ENCODE data around the gene DOCK3. TPM values are rescaled to one million over a fixed set of nuclear protein-coding genes. Genes with fewer than 3 reads are reported as not detected.
"Not testable (repeated sequence)": the region's sequence is repeated elsewhere in the genome, so short reads cannot be mapped to it uniquely, and the experiment has no call there.

Gene DOCK3
- polyA plus RNA-seq, 1 donor from 2014 or later, result 15.6 TPM

DNA sequence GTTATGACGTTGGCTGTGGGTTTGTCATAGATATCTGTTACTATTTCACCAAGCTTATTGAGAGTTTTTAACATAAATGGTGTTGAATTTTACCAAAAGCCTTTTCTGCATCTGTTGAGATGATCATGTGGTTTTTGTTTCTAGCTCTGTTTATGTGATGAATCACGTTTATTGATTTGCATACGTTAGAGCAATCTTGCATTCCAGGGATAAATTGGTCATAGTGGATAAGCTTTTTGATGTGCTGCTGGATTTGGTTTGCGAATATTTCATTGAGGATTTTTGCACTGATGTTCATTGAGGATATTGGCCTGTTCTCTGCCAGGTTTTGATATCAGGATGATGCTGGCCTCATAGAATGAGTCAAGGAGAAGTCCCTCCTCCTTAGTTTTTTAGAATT, 117.8 kb downstream of the DOCK3 start:
- no peaks in the 10 kb centered on the region for H3F3A ChIP-seq (ENCODE audit: insufficient read depth, low read length, poor library complexity, severe bottlenecking)
- H3K9me3 ChIP-seq (ENCODE audit: low read length), result no peaks in the 10 kb centered on the region
- peaks cover 4% of the 10 kb centered on the region for H3K79me2 ChIP-seq (replicated peaks; ENCODE audit: insufficient read depth, low read length)
- H3K9me2 ChIP-seq (ENCODE audit: insufficient read depth, low read length), result no peaks in the 10 kb centered on the region
- H3K4me3 ChIP-seq (ENCODE audit: low read length), result no peak overlapping the region
- no peak overlapping the region for H3K9ac ChIP-seq (ENCODE audit: low read length)
- H3K27ac ChIP-seq (ENCODE audit: low read length), result no peak overlapping the region
- H2AFZ ChIP-seq (ENCODE audit: low read depth, low read length), result no peak overlapping the region
- no peaks in the 10 kb centered on the region for H3K27me3 ChIP-seq (ENCODE audit: insufficient read depth, low read depth, low read length)
- no peaks in the 10 kb centered on the region for H4K20me1 ChIP-seq (ENCODE audit: insufficient read depth)
- no peak for TF ChIP-seq REST (IDR thresholded peaks at IDR 0.05; ENCODE audit: borderline replicate concordance)
- no peak for TF ChIP-seq EP300 (conservative IDR thresholded peaks at IDR 0.05; ENCODE audit: poor library complexity, severe bottlenecking)
- TF ChIP-seq RAD21 (conservative IDR thresholded peaks at IDR 0.05), result no peak
- TF ChIP-seq POLR2AphosphoS5 (IDR thresholded peaks at IDR 0.05), result no peak
- TF ChIP-seq SMC3 (conservative IDR thresholded peaks at IDR 0.05; ENCODE audit: poor library complexity), result no peak
- no peak for TF ChIP-seq EZH2 (IDR thresholded peaks at IDR 0.05; ENCODE audit: borderline replicate concordance, insufficient read depth, low read length, poor library complexity, severe bottlenecking)
- TF ChIP-seq TAF1 (IDR thresholded peaks at IDR 0.05; ENCODE audit: low read depth), result no peak
- TF ChIP-seq MXI1 (conservative IDR thresholded peaks at IDR 0.05; ENCODE audit: poor library complexity, severe bottlenecking), result no peak
- no peak for TF ChIP-seq CTCF (IDR thresholded peaks at IDR 0.05; ENCODE audit: poor library complexity, severe bottlenecking)
- H3K4me2 ChIP-seq (ENCODE audit: low read length), result no peak overlapping the region
- no peaks in the 10 kb centered on the region for H3K36me3 ChIP-seq (ENCODE audit: insufficient read depth, low read length)

- not testable (repeated sequence) for H3K27me3 ChIP-seq (ENCODE audit: insufficient read depth, low read depth, low read length); H3K27ac ChIP-seq (ENCODE audit: low read length); H3K4me3 ChIP-seq (ENCODE audit: low read length); H3K36me3 ChIP-seq (ENCODE audit: insufficient read depth, low read length); H3K9ac ChIP-seq (ENCODE audit: low read length); H3K9me3 ChIP-seq (ENCODE audit: low read length); H4K20me1 ChIP-seq (ENCODE audit: insufficient read depth); H3K9me2 ChIP-seq (ENCODE audit: insufficient read depth, low read length); H2AFZ ChIP-seq (ENCODE audit: low read depth, low read length); H3F3A ChIP-seq (ENCODE audit: insufficient read depth, low read length, poor library complexity, severe bottlenecking); H3K4me2 ChIP-seq (ENCODE audit: low read length)
- peaks cover 12% of the 10 kb centered on the region for H3K79me2 ChIP-seq (replicated peaks; ENCODE audit: insufficient read depth, low read length)
Observed at GRCh38 chr3:50803805-50804204, 129.1 kb downstream of the DOCK3 start.

DNA sequence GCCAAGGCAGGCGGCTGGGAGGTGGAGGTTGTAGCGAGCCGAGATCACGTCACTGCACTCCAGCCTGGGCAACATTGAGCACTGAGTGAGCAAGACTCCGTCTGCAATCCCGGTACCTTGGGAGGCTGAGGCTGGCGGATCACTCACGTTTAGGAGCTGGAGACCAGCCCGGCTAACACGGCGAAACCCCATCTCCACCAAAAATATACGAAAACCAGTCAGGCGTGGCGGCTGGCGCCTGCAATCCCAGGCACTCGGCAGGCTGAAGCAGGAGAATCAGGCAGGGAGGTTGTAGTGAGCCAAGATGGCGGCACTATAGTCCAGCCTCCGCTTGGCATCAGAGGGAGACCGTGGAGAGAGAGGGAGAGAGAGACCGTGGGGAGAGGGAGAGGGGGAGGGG, 129.6 kb downstream of the DOCK3 start:
- H3K9me3 ChIP-seq (ENCODE audit: low read length), result not testable (repeated sequence)

More for the DNA sequence above, 129.6 kb downstream of the DOCK3 start:
- H3K79me2 ChIP-seq (replicated peaks; ENCODE audit: insufficient read depth, low read length); H3K9ac ChIP-seq (ENCODE audit: low read length); H3K27ac ChIP-seq (ENCODE audit: low read length); H3K27me3 ChIP-seq (ENCODE audit: insufficient read depth, low read depth, low read length); H3K4me2 ChIP-seq (ENCODE audit: low read length); H3K9me2 ChIP-seq (ENCODE audit: insufficient read depth, low read length); H2AFZ ChIP-seq (ENCODE audit: low read depth, low read length); H3K36me3 ChIP-seq (ENCODE audit: insufficient read depth, low read length); H4K20me1 ChIP-seq (ENCODE audit: insufficient read depth); H3K4me3 ChIP-seq (ENCODE audit: low read length); H3F3A ChIP-seq (ENCODE audit: insufficient read depth, low read length, poor library complexity, severe bottlenecking): not testable (repeated sequence)

Data from neural cell (in vitro differentiated cells).